Kidney epithelial cell (primary cell): ENCODE measurements around the gene DIAPH1. TPM values are rescaled to one million over a fixed set of nuclear protein-coding genes. Genes with fewer than 3 reads are reported as not detected.

Source experiments
- DNase-seq: peaks from one replicate; pipeline ENCODE4 v3.0.0-alpha.2; 2010; ENCODE audit warnings: low read depth
- H3K27me3 ChIP-seq: 2 replicates; pipeline ENCODE4 v1.6.0; 2011; ENCODE audit warnings: low read length; ENCODE audit not compliant: control insufficient read depth, insufficient read depth
- H3K36me3 ChIP-seq: 2 replicates; pipeline ENCODE4 v1.5.1; 2011; ENCODE audit warnings: low read length; ENCODE audit not compliant: control insufficient read depth, insufficient read depth
- H3K4me3 ChIP-seq: 2 replicates; pipeline ENCODE4 v1.5.1; 2011; ENCODE audit warnings: low read depth, mild to moderate bottlenecking, control low read depth, low read length
- total RNA-seq: library from RNA; depleted of rRNA; stranded (reverse); fragments of >200 nt; gene quantifications from 2 replicates; pipeline ENCODE4 v1.2.3, GENCODE V29; 2015
- TF ChIP-seq, protein P1 (sequence below): IDR thresholded peaks from 2 replicates; pipeline ENCODE4 v1.5.1; 2011; ENCODE audit warnings: mild to moderate bottlenecking, moderate library complexity, low read length, control low read depth, inconsistent platforms; ENCODE audit not compliant: insufficient read depth, poor library complexity, severe bottlenecking

DIAPH1 gene
- total RNA-seq, 1 donor from 2014 or later = 103 TPM

DNA sequence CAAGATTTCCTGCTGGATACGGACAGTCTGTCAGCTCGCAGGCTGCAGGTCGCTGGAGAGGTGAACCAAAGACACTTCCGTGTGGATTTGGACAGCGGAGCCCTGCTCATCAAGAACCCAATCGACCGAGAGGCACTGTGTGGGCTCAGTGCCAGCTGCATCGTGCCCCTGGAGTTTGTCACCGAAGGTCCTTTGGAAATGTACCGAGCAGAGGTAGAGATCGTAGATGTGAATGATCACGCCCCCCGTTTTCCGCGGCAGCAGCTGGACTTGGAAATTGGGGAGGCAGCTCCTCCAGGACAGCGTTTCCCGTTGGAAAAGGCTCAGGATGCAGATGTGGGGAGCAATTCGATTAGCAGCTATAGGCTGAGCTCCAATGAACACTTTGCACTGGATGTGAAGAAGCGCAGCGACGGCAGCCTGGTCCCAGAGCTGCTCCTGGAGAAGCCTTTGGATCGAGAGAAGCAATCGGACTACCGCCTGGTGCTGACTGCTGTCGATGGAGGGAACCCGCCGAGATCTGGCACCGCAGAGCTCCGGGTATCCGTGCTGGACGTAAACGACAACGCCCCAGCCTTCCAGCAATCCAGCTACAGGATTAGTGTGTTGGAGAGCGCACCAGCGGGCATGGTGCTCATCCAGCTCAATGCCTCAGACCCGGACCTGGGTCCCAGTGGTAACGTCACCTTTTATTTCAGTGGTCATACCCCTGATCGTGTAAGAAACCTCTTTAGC is 133.3 kb downstream of the DIAPH1 start:
- H3K36me3 ChIP-seq = no peaks in the 10 kb centered on the region
- TF ChIP-seq, protein P1, sequence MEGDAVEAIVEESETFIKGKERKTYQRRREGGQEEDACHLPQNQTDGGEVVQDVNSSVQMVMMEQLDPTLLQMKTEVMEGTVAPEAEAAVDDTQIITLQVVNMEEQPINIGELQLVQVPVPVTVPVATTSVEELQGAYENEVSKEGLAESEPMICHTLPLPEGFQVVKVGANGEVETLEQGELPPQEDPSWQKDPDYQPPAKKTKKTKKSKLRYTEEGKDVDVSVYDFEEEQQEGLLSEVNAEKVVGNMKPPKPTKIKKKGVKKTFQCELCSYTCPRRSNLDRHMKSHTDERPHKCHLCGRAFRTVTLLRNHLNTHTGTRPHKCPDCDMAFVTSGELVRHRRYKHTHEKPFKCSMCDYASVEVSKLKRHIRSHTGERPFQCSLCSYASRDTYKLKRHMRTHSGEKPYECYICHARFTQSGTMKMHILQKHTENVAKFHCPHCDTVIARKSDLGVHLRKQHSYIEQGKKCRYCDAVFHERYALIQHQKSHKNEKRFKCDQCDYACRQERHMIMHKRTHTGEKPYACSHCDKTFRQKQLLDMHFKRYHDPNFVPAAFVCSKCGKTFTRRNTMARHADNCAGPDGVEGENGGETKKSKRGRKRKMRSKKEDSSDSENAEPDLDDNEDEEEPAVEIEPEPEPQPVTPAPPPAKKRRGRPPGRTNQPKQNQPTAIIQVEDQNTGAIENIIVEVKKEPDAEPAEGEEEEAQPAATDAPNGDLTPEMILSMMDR = no peak
- DNase-seq = no peak
- H3K27me3 ChIP-seq = peaks cover 9% of the 10 kb centered on the region
- H3K4me3 ChIP-seq = peak overlapping the region; percentile 41

GRCh38 chr5:141484641-141485311 is 134.0 kb downstream of the DIAPH1 start, which contains the start of gene PCDHGC4:
Gene PCDHGC4, plus strand, starts transcription at chr5:141485030. Its CDS starts 144 bp downstream, at chr5:141485174.
- peaks cover 9% of the 10 kb centered on the region for H3K27me3 ChIP-seq
- no peak for DNase-seq

DNA sequence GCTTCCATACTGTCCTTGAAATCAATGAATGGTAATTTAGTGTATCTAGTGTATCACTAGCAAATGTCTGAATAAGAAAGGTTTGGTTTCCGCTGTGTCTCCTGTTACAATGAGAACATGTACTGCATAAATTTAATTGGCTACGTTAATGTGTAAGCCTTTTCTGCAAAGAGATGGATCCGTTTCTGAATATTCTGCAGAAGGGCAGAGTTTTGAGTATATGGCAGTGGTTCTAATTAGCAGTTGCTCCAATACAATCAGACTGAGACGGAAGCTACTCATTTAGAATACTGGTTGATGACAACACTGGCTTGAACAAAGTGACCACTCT is 134.5 kb downstream of the DIAPH1 start:
- H3K27me3 ChIP-seq = peaks cover 9% of the 10 kb centered on the region
- TF ChIP-seq, protein P1 = no peak
- H3K4me3 ChIP-seq = no peak overlapping the region
- no peak for DNase-seq
- H3K36me3 ChIP-seq = no peaks in the 10 kb centered on the region

More at GRCh38 chr5:141484641-141485311, 134.0 kb downstream of the DIAPH1 start, which contains the start of gene PCDHGC4:
- H3K36me3 ChIP-seq = no peaks in the 10 kb centered on the region
- peak within 1 kb of the TSS; percentile 41 for H3K4me3 ChIP-seq
- TF ChIP-seq, protein P1 = no peak

DNA sequence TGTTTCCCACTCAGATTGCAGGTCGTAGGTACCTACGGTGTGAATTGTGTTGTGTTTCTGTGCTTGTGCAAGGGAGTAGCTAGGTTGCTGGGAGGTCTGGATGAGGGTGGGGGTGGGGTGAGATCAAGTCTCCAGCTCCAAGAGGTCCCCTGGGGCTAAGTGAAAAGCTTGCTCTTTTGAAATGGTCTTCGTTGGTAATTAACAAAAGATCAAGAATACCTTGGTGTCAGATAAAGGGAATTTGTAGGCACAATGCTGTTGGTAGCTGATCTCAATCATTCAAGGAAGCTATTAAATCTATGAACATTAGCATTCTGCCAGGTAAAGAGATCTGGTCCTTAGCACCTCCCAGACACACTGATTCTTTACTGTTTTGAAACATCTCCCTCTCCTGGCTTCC is 134.9 kb downstream of the DIAPH1 start:
- TF ChIP-seq, protein P1 = no peak
- Histone ChIP-seq H3K4me3 (no peak overlapping the region), H3K36me3 (no peaks in the 10 kb centered on the region), H3K27me3 (peaks cover 9% of the 10 kb centered on the region)
- no peak for DNase-seq

- no peak for DNase-seq
- Histone ChIP-seq H3K4me3 (no peak overlapping the region), H3K27me3 (peaks cover 9% of the 10 kb centered on the region), H3K36me3 (no peaks in the 10 kb centered on the region)
- TF ChIP-seq, protein P1 = no peak
Observed at GRCh38 chr5:141479776-141480175, 139.0 kb downstream of the DIAPH1 start.
